ENCODE results near the gene SNRNP25.
A peak's percentile ranks its signal among the peaks of the same experiment; 100 is the strongest.

The SNRNP25 gene

GRCh38 chr16:65745-66144 lies 12.1 kb downstream of the SNRNP25 start:
- H3K27me3 ChIP-seq (ENCODE audit: insufficient read depth, low read length): no peaks in the 10 kb centered on the region
- H3K9me3 ChIP-seq (ENCODE audit: insufficient read depth, low read depth, low read length): no peaks in the 10 kb centered on the region
- WGBS: 31% methylated on average over 17 of the region's 17 CpGs
- H3K36me3 ChIP-seq (ENCODE audit: insufficient read depth, low read length): peaks cover 32% of the 10 kb centered on the region
- no peak overlapping the region for H3K27ac ChIP-seq (ENCODE audit: low read depth, low read length)
- no peak overlapping the region for H3K9ac ChIP-seq (ENCODE audit: low read depth, low read length)
- 0 out of 2 replicates have a peak, but pooled peaks cover 2% of the 10 kb centered on the region for H3K4me1 ChIP-seq (ENCODE audit: insufficient read depth, low read length)
- H3K4me3 ChIP-seq (ENCODE audit: low read length): no peak overlapping the region

GRCh38 chr16:66309-67182 lies 12.9 kb downstream of the SNRNP25 start:
- H3K4me3 ChIP-seq (ENCODE audit: low read length): no peak overlapping the region
- H3K9me3 ChIP-seq (ENCODE audit: insufficient read depth, low read depth, low read length): no peaks in the 10 kb centered on the region
- H3K9ac ChIP-seq (ENCODE audit: low read depth, low read length): no peak overlapping the region
- no peaks in the 10 kb centered on the region for H3K27me3 ChIP-seq (ENCODE audit: insufficient read depth, low read length)
- H3K4me1 ChIP-seq (ENCODE audit: insufficient read depth, low read length): peaks cover 7% of the 10 kb centered on the region
- H3K36me3 ChIP-seq (ENCODE audit: insufficient read depth, low read length): peaks cover 26% of the 10 kb centered on the region
- WGBS: 87% methylated on average over 13 of the region's 13 CpGs
- no peak overlapping the region for H3K27ac ChIP-seq (ENCODE audit: low read depth, low read length)

DNA sequence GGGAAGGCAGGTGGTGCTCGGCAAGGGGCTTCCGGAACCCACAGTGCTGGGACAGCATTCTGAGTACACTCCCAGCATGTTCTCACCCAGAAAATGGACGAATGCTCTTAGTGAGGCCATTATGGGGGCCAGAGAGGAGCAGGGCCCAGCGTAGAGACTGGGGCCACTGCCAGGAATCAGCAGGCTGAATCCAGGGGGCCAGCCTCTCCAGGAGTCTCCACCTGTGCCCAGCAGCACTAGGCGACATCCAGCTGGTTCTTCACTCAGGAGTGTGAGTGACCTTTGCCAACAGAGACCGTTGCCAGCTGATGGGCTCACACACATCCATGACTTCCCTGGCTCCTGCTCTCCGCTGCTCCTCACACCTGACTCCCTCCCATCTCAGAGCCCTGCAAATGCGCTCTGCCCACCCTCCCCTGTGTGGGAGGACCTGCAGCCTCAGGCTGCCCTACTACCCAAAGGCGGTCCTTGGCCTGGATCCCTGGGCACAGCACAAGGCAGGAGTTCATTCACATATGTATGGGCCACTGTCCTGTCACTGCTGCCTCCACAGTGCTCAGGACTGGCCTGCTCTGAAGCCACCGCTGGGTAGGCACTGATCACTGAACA lies 13.7 kb downstream of the SNRNP25 start:
- no peak overlapping the region for H3K27ac ChIP-seq (ENCODE audit: low read depth, low read length)
- 88% methylated on average over 10 of the region's 10 CpGs for WGBS

DNA sequence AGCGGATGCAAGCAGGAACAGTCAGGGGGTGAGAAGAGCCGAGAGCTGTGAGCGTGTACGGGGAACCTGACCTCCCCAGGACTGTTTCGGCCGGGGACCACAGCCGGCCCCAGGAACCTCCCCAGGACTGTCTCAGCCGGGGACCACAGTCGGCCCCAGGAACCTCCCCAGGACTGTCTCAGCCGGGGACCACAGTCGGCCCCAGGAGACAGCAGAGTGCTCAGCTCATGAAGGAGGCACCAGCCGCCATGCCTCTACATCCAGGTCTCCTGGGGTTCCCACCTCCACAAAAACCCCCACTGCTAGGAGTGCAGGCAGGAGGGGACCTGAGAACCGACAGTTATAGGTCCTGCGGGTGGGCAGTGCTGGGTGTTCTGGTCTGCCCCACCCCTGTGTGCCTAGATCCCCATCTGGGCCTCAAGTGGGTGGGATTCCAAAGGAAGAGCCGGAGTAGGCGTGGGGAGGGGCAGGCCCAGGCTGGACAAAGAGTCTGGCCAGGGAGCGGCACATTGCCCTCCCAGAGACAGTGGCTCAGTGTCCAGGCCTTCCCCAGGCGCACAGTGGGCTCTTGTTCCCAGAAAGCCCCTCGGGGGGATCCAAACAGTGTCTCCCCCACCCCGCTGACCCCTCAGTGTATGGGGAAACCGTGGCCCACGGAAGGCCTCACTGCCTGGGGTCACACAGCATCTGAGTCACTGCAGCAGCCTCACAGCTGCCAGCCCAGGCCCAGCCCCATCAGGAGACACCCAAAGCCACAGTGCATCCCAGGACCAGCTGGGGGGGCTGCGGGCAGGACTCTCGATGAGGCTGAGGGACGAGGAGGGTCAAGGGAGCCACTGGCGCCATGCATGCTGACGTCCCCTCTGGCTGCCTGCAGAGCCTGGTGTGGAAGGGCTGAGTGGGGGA lies 14.5 kb downstream of the SNRNP25 start:
- H3K4me1 ChIP-seq (ENCODE audit: insufficient read depth, low read length): peaks cover 13% of the 10 kb centered on the region
- peaks cover 16% of the 10 kb centered on the region for H3K36me3 ChIP-seq (ENCODE audit: insufficient read depth, low read length)
- no peaks in the 10 kb centered on the region for H3K27me3 ChIP-seq (ENCODE audit: insufficient read depth, low read length)
- H3K4me3 ChIP-seq (ENCODE audit: low read length): no peak overlapping the region
- no peak overlapping the region for H3K27ac ChIP-seq (ENCODE audit: low read depth, low read length)
- 90% methylated on average over 27 of the region's 27 CpGs for WGBS
- H3K9me3 ChIP-seq (ENCODE audit: insufficient read depth, low read depth, low read length): no peaks in the 10 kb centered on the region
- H3K9ac ChIP-seq (ENCODE audit: low read depth, low read length): no peak overlapping the region

More for the DNA sequence above, 13.7 kb downstream of the SNRNP25 start:
- Histone ChIP-seq H3K9me3 (ENCODE audit: insufficient read depth, low read depth, low read length) (no peaks in the 10 kb centered on the region), H3K36me3 (ENCODE audit: insufficient read depth, low read length) (peaks cover 24% of the 10 kb centered on the region), H3K27me3 (ENCODE audit: insufficient read depth, low read length) (no peaks in the 10 kb centered on the region), H3K4me3 (ENCODE audit: low read length) (no peak overlapping the region), H3K9ac (ENCODE audit: low read depth, low read length) (no peak overlapping the region), H3K4me1 (ENCODE audit: insufficient read depth, low read length) (peaks cover 7% of the 10 kb centered on the region)

- H3K9me3 ChIP-seq (ENCODE audit: insufficient read depth, low read depth, low read length): no peaks in the 10 kb centered on the region
- H3K4me1 ChIP-seq (ENCODE audit: insufficient read depth, low read length): peaks cover 22% of the 10 kb centered on the region
- no peak overlapping the region for H3K9ac ChIP-seq (ENCODE audit: low read depth, low read length)
- H3K27ac ChIP-seq (ENCODE audit: low read depth, low read length): no peak overlapping the region
- no peaks in the 10 kb centered on the region for H3K27me3 ChIP-seq (ENCODE audit: insufficient read depth, low read length)
- WGBS: 85% methylated on average over 8 of the region's 8 CpGs
- no peak overlapping the region for H3K4me3 ChIP-seq (ENCODE audit: low read length)
- H3K36me3 ChIP-seq (ENCODE audit: insufficient read depth, low read length): peaks cover 7% of the 10 kb centered on the region; the same call in 1 of the 2 replicates
These were observed 15.6 kb downstream of the SNRNP25 start for GRCh38 chr16:69181-69580.

GRCh38 chr16:71210-71539 lies 17.5 kb downstream of the SNRNP25 start:
- H3K27me3 ChIP-seq (ENCODE audit: insufficient read depth, low read length): no peaks in the 10 kb centered on the region
- peak overlapping the region; percentile 62 for H3K4me3 ChIP-seq (ENCODE audit: low read length)
- H3K36me3 ChIP-seq (ENCODE audit: insufficient read depth, low read length): no peaks in the 10 kb centered on the region
- 54% methylated on average over 5 of the region's 5 CpGs for WGBS
- H3K9me3 ChIP-seq (ENCODE audit: insufficient read depth, low read depth, low read length): no peaks in the 10 kb centered on the region
- peaks cover 38% of the 10 kb centered on the region for H3K4me1 ChIP-seq (ENCODE audit: insufficient read depth, low read length)
- H3K27ac ChIP-seq (ENCODE audit: low read depth, low read length): peak overlapping the region; percentile 50
- H3K9ac ChIP-seq (ENCODE audit: low read depth, low read length): no peak overlapping the region

- H3K9ac ChIP-seq (ENCODE audit: low read depth, low read length): peak overlapping the region; percentile 50; the same call in 1 of the 2 replicates
- no peaks in the 10 kb centered on the region for H3K27me3 ChIP-seq (ENCODE audit: insufficient read depth, low read length)
- under 1% methylated on average over 57 of the region's 57 CpGs for WGBS
- H3K27ac ChIP-seq (ENCODE audit: low read depth, low read length): peak overlapping the region; percentile 55; the same call in 1 of the 2 replicates
- H3K4me1 ChIP-seq (ENCODE audit: insufficient read depth, low read length): peaks cover 44% of the 10 kb centered on the region
- H3K9me3 ChIP-seq (ENCODE audit: insufficient read depth, low read depth, low read length): no peaks in the 10 kb centered on the region
- peak overlapping the region; percentile 62 for H3K4me3 ChIP-seq (ENCODE audit: low read length)
- H3K36me3 ChIP-seq (ENCODE audit: insufficient read depth, low read length): no peaks in the 10 kb centered on the region
These were observed 18.1 kb downstream of the SNRNP25 start for GRCh38 chr16:71540-72401.

DNA sequence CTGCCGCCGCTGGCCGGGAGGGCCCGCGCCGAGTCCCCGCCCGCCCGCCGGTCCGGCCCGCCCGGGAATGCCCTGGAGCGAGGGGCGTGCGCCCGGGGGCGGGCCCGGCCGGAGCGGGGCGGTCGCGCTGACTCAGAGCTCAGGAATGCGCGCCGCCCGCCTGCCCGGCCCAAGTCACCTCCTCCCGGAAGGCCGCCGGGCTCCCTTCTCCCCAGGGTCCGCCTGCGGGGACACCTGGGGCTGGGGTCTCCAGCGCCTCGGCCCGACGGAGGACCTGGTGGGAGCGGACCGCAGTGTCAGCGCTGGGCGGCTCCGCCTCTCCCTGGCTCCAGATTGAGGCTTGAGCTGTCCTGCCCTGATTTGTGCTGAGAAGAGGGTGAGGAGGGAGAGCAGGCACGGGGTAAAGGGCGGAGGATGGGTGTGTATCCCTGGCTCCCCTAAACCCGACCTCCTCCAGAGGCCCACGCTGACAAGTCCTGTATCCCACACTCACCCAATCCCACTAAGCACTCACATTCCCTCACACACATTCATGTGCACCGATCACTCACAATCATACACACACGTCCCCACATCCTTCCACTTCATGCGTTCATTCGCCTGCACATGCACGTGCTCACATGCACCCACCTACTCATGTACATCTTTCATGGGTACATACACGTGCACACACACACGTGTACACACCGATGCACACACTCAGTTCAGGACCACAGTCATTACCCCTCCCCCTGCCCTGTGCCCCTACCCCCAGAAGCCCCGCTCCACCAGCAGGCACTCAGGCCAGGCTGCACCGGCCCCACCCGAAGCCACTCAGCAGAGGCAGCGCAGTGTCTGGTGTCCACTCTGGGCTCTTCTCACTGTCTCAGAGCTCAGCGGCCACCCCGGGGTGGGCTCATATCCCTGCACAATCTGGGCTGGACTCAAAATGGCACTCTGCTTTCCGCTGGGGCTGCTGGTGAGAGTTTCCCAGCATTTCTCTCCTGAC lies 19.2 kb downstream of the SNRNP25 start, which contains the start of gene RHBDF1:
Gene RHBDF1, minus strand, starts transcription at position 71 of the 988 bp plus-strand sequence. CDS start 7,616 bp downstream, outside the sequence.
- Histone ChIP-seq H3K27me3 (ENCODE audit: insufficient read depth, low read length) (no peaks in the 10 kb centered on the region), H3K9me3 (ENCODE audit: insufficient read depth, low read depth, low read length) (no peaks in the 10 kb centered on the region), H3K9ac (ENCODE audit: low read depth, low read length) (peak within 1 kb of the TSS; percentile 75), H3K36me3 (ENCODE audit: insufficient read depth, low read length) (no peaks in the 10 kb centered on the region), H3K27ac (ENCODE audit: low read depth, low read length) (peak within 1 kb of the TSS; percentile 81; the same call in 1 of the 2 replicates), H3K4me1 (ENCODE audit: insufficient read depth, low read length) (peaks cover 50% of the 10 kb centered on the region), H3K4me3 (ENCODE audit: low read length) (peak within 1 kb of the TSS; percentile 62)
- 19% methylated on average over 62 of the region's 62 CpGs for WGBS

DNA sequence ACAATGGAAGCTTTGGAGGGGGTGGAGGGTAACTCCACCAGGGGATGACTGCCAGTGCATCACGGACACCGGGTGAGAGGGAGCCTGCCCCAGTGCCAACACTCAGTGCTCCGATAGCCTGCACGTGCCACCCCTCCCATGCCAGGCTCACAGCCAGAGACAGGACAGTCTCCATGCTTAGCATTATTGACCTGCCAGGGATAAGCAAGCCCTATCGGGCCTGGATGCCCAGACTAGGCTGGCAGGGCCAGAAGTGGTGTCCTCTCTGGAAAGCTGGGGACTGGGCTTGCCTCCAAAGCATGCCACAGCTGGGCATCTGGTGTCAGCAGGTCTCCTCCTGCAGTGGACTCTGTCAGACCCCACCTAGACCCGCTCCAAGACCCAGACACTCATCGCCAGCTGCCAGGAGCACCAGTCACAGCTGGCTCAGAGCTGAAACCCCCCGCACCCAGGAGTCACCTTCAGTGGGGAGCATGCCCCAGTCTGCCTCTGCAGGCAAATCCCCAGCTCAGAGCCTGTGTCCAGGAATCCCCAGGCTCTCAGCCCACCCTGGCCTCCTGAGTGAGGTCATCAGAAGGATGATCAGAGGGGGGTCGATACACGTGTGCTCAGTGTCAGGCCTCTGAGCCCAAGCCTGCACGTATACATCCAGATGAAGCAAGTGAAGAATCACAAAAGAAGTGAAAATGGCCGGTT lies 20.6 kb downstream of the SNRNP25 start:
- H3K27ac ChIP-seq (ENCODE audit: low read depth, low read length): peak overlapping the region; percentile 75
- no peak overlapping the region for H3K4me3 ChIP-seq (ENCODE audit: low read length)
- H3K27me3 ChIP-seq (ENCODE audit: insufficient read depth, low read length): 0 out of 2 replicates have a peak, but pooled peaks cover 5% of the 10 kb centered on the region
- peak overlapping the region; percentile 45; the same call in 1 of the 2 replicates for H3K9ac ChIP-seq (ENCODE audit: low read depth, low read length)
- peaks cover 57% of the 10 kb centered on the region for H3K4me1 ChIP-seq (ENCODE audit: insufficient read depth, low read length)
- WGBS: 52% methylated on average over 12 of the region's 12 CpGs
- no peaks in the 10 kb centered on the region for H3K9me3 ChIP-seq (ENCODE audit: insufficient read depth, low read depth, low read length)
- no peaks in the 10 kb centered on the region for H3K36me3 ChIP-seq (ENCODE audit: insufficient read depth, low read length)

All from HUES64 (cell line).